A549 (cell line): ENCODE measurements around the gene CSTB. TPM values are rescaled to one million over a fixed set of nuclear protein-coding genes. Genes with fewer than 3 reads are reported as not detected.

ENCODE experiments used
- ATAC-seq, 2 experiments: fragments of 200-7000 bp in 1 of 2; fragments of >200 bp in 1 of 2; cut with Nextera tagmentation in 1 of 2; cut with Tn5 transposase in 1 of 2; 3 replicates each; pipeline versions ENCODE4 v1.8.0 to v1.9.1; 2018 to 2020; ENCODE audit warnings: mild to moderate bottlenecking in 1 of 2, moderate library complexity in 1 of 2
- CTCF ChIA-PET: fragments of 300-600 bp; sonication (Branson Sonifier 250); formaldehyde crosslinking; extraction: SDS; loops from one replicate; lab custom pipeline; 2021; ENCODE audit warnings: antibody characterized with exemption, inconsistent platforms; lab: Yijun Ruan, JAX
- POLR2A ChIA-PET: fragments of 350-600 bp; formaldehyde crosslinking; extraction: SDS; loops from one replicate; lab custom pipeline; 2021; ENCODE audit warnings: antibody characterized with exemption, inconsistent platforms; lab: Yijun Ruan, JAX
- DNase-seq, 2 experiments: peaks; one replicate each; pipeline versions ENCODE4 v3.0.0 to v3.0.0-alpha.2; 2011 to 2016; ENCODE audit warnings: low read depth in 1 of 2, low spot score in 1 of 2
- FAIRE-seq: peaks from 2 replicates; lab custom pipeline; 2011; peaks lifted over from hg19 to GRCh38; lab: Jason Lieb, UNC
- H3K27ac ChIP-seq, 2 experiments: fragments of >200 bp; sonication (Bioruptor Twin); formaldehyde crosslinking; 3 replicates each; pipeline ENCODE4 v1.5.1; 2016 to 2017
- H3K4me1 ChIP-seq: fragments of >200 bp; sonication (Bioruptor Twin); formaldehyde crosslinking; 3 replicates; pipeline ENCODE4 v1.6.1; 2016
- H3K4me2 ChIP-seq: fragments of >200 bp; sonication (Bioruptor Twin); formaldehyde crosslinking; 3 replicates; pipeline ENCODE4 v1.6.1; 2016
- H3K4me3 ChIP-seq: fragments of >200 bp; sonication (Bioruptor Twin); formaldehyde crosslinking; 3 replicates; pipeline ENCODE4 v1.5.1; 2016
- H3K9me3 ChIP-seq: fragments of >200 bp; sonication (Bioruptor Twin); formaldehyde crosslinking; 3 replicates; pipeline ENCODE4 v1.6.1; 2016
- CBX2 ChIP-seq: fragments of 200-600 bp; sonication (generic); IDR thresholded peaks from 2 replicates; pipeline ENCODE4 v1.6.1; 2016; ENCODE audit warnings: low read depth, mild to moderate bottlenecking, borderline replicate concordance
- CBX8 ChIP-seq: fragments of 200-600 bp; sonication (generic); IDR thresholded peaks from 2 replicates; pipeline ENCODE4 v1.6.1; 2016
- CEBPB ChIP-seq, 2 experiments: fragments of >200 bp in 1 of 2; sonication (Bioruptor Twin) in 1 of 2; formaldehyde crosslinking in 1 of 2; IDR thresholded peaks; 2 replicates each; pipeline ENCODE4 v1.6.1; 2012 to 2016
- CHD2 ChIP-seq: fragments of 150-350 bp; IDR thresholded peaks from 2 replicates; pipeline ENCODE4 v1.6.1; 2014; ENCODE audit warnings: low read length; ENCODE audit not compliant: partially characterized antibody
- FOXS1 ChIP-seq: fragments of 250-450 bp; sonication (Bioruptor Pico); IDR thresholded peaks from 2 replicates; pipeline ENCODE4 v1.5.0; 2020; ENCODE audit warnings: mild to moderate bottlenecking, moderate library complexity
- HOXB13 ChIP-seq: fragments of 250-450 bp; sonication (Bioruptor Pico); IDR thresholded peaks from 2 replicates; pipeline ENCODE4 v1.5.0; 2020; ENCODE audit warnings: low read depth, mild to moderate bottlenecking, moderate library complexity
- MAFK ChIP-seq: fragments of 450-650 bp; IDR thresholded peaks from 2 replicates; pipeline ENCODE4 v1.6.1; 2014; ENCODE audit not compliant: partially characterized antibody
- MAZ ChIP-seq: fragments of 150-350 bp; IDR thresholded peaks from 2 replicates; pipeline ENCODE4 v1.6.1; 2014; ENCODE audit warnings: antibody characterized with exemption, low read depth, low read length, borderline replicate concordance
- NFE2L2 ChIP-seq: fragments of 150-350 bp; conservative IDR thresholded peaks from 2 replicates; pipeline ENCODE4 v1.6.1; 2014; ENCODE audit warnings: low read length
- NR3C1 ChIP-seq: fragments of >200 bp; sonication (Bioruptor Twin); formaldehyde crosslinking; IDR thresholded peaks from 3 replicates; pipeline ENCODE4 v1.6.1; 2017
- RARB ChIP-seq: fragments of 250-450 bp; sonication (Bioruptor Pico); IDR thresholded peaks from 2 replicates; pipeline ENCODE4 v1.8.0; 2021; ENCODE audit warnings: mild to moderate bottlenecking, moderate library complexity
- RFX5 ChIP-seq: fragments of 450-650 bp; IDR thresholded peaks from 2 replicates; pipeline ENCODE4 v1.7.1; 2014; ENCODE audit warnings: antibody characterized with exemption, mild to moderate bottlenecking, moderate library complexity
- TP53 ChIP-seq: fragments of 250-450 bp; sonication (Bioruptor Pico); IDR thresholded peaks from 2 replicates; pipeline ENCODE4 v1.5.0; 2021; ENCODE audit warnings: mild to moderate bottlenecking, moderate library complexity
- ZFP36 ChIP-seq: fragments of 450-650 bp; IDR thresholded peaks from 2 replicates; pipeline ENCODE4 v1.6.1; 2014; ENCODE audit warnings: borderline replicate concordance; ENCODE audit not compliant: partially characterized antibody
- WGBS: methylation state at CpG from one replicate; pipeline ENCODE4 v1.1.6; 2017; ENCODE audit errors: missing lambda C conversion rate; 5-methylcytosine and 5-hydroxymethylcytosine counted together
- polyA plus RNA-seq, 4 experiments: library from polyadenylated mRNA; depleted of rRNA in 3 of 4; stranded (reverse); fragments of >200 nt; fragmentation: RNase III in 1 of 4; extraction: RNeasy Plus Mini Kit Qiagen cat#74134 plus additional on column Dnase treatment in 1 of 4; gene quantifications; 2 replicates in 3 of 4; 3 replicates in 1 of 4; pipeline ENCODE4 v1.2.3, GENCODE V29; 2011 to 2017
- TF ChIP-seq, protein P1 (sequence below): IDR thresholded peaks from 2 replicates; pipeline ENCODE4 v1.6.1; 2012
- TF ChIP-seq, protein P2 (sequence below): IDR thresholded peaks from 2 replicates; pipeline ENCODE4 v1.6.1; 2012; ENCODE audit warnings: low read depth, borderline replicate concordance
- TF ChIP-seq, protein P3 (sequence below): fragments of >200 bp; sonication (Bioruptor Twin); formaldehyde crosslinking; IDR thresholded peaks from 3 replicates; pipeline ENCODE4 v1.5.1; 2016
- TF ChIP-seq, protein P4 (sequence below): fragments of 450-650 bp; IDR thresholded peaks from 2 replicates; pipeline ENCODE4 v1.6.1; 2014; ENCODE audit warnings: antibody characterized with exemption
- TF ChIP-seq, protein P5 (sequence below): fragments of 150-350 bp; IDR thresholded peaks from 2 replicates; pipeline ENCODE4 v1.6.1; 2014; ENCODE audit warnings: low read depth, mild to moderate bottlenecking, low read length

CSTB gene
- polyA plus RNA-seq, 2 of the 4 experiments (the other 2 are of a cell fraction): 42.9 to 101 TPM

DNA sequence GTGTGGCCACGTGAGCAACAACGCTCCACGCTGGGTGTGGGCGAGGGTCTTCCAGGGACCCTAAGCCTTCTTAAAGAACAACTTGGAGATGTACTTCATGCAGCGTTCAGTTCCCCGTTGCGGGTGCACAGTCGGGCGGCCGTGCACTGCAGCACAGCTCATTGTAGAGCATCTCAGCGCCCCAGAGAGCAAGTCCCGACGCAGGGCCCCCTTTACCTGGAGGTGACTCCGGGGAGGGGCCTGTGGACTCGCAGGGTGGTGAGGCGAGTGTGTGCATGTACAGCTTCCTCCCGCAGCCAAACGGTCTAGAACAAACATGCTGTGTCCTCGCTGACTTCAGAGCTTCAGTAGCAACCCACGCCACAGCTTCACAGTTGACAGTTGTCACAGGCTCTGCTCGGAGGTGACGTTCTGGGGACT is 32.7 kb upstream of the CSTB start:
- CTCF ChIA-PET: interaction anchor here (1.2 to 4.5 kb wide), 4 partner anchors 10 to 132 kb away, joined by 3 to 24 read pairs (median 8); partner anchors contain the start of gene RRP1
- ATAC-seq (no peak), FAIRE-seq (no peak)

DNA sequence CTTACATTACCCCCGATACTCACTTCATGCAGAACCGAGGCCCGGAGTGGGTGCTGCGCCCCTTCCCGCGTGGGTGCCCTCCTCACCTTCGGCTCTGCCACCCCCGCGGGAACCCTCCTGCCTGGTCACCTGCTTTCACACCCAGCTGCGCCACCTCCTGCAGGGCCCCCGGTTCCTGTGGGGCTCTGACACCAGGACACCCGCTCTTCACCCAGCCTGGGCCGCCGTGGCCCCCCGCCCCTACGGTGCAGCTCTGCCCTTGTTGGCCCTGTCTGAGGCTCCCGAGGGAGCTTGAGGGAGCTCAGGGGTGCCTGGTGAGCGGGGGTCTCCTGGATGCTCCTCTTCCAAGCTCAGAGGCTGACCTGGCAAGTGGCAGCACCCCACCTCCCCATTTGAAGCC is 32.3 kb upstream of the CSTB start:
- CTCF ChIA-PET: interaction anchor here (0.6 to 4.5 kb wide), 4 partner anchors 15 to 262 kb away, joined by 3 to 24 read pairs (median 8); partner anchors contain the start of gene RRP1
- ATAC-seq: no peak

More for the DNA sequence above, 32.7 kb upstream of the CSTB start:
- no peak for TF ChIP-seq ZFP36
- 82% methylated on average over 8 of the region's 22 CpGs for WGBS
- Histone ChIP-seq H3K4me3 (no peak overlapping the region), H3K27ac (no peak overlapping the region), H3K4me1 (peaks cover 9% of the 10 kb centered on the region; the same call in 1 of the 3 replicates), H3K9me3 (no peaks in the 10 kb centered on the region), H3K4me2 (no peak overlapping the region)
- DNase-seq: no peak
- POLR2A ChIA-PET: no interaction called here

DNA sequence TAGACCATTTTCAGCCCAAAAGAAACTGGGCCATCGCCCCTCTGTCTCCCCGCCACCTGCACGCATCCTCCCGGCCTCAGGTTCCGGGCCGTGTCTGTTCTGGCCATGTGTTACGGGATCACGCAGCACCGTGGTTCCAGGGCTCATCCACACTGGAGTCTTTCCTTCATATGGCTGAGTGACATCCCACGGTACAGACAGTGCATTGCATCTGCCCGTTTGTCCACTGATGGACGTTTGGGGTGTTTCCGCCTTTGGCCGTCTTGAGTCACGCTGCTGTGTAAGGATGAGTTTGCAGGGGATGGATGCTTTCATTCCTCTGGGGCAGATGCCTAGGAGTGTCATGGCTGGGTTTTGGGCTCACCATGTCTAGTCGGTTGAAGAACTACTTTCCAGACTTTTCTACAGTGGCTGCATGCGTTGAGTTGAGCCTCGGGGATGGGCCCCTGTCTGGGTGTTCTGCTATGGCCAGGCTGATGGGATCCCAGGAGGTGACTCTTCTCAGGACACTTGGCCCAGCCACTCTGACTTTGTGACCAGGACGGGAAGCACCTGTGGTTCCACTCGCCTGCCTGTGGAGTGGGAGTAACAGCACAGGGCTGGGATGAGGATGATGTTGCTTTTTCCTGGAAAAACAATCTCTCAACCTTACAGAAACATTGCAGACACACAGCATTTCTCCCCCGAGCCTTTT is 30.1 kb upstream of the CSTB start:
- 92% methylated on average over 18 of the region's 21 CpGs for WGBS
- no peak overlapping the region for H3K27ac ChIP-seq
- POLR2A ChIA-PET: no interaction called here
- ATAC-seq (no peak), FAIRE-seq (no peak)
- no peak overlapping the region for H3K4me3 ChIP-seq
- CTCF ChIA-PET: interaction anchor here (1.2 to 1.3 kb wide), 2 partner anchors 134 to 167 kb away, joined by 3 read pairs; no protein-coding TSS in a partner anchor
- no peak for TF ChIP-seq CEBPB (IDR thresholded peaks at IDR 0.05)
- TF ChIP-seq, all 56 proteins: peak for 0
- Histone ChIP-seq H3K4me1 (peaks cover 4% of the 10 kb centered on the region; the same call in 1 of the 3 replicates), H3K4me2 (no peak overlapping the region), H3K9me3 (no peaks in the 10 kb centered on the region)
- DNase-seq: no peak

More for the DNA sequence above, 32.3 kb upstream of the CSTB start:
- H3K4me1 ChIP-seq: peaks cover 9% of the 10 kb centered on the region; the same call in 1 of the 3 replicates
- no peak overlapping the region for H3K4me3 ChIP-seq
- FAIRE-seq: no peak
- H3K4me2 ChIP-seq: no peak overlapping the region
- H3K27ac ChIP-seq: no peak overlapping the region
- H3K9me3 ChIP-seq: no peaks in the 10 kb centered on the region
- TF ChIP-seq MAFK: no peak
- TF ChIP-seq, protein P1, sequence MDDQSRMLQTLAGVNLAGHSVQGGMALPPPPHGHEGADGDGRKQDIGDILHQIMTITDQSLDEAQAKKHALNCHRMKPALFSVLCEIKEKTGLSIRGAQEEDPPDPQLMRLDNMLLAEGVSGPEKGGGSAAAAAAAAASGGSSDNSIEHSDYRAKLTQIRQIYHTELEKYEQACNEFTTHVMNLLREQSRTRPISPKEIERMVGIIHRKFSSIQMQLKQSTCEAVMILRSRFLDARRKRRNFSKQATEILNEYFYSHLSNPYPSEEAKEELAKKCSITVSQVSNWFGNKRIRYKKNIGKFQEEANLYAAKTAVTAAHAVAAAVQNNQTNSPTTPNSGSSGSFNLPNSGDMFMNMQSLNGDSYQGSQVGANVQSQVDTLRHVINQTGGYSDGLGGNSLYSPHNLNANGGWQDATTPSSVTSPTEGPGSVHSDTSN: no peak
- no peak for TF ChIP-seq RARB (CRISPR knock-in tag)
- no peak for TF ChIP-seq CHD2
- TF ChIP-seq, protein P2, sequence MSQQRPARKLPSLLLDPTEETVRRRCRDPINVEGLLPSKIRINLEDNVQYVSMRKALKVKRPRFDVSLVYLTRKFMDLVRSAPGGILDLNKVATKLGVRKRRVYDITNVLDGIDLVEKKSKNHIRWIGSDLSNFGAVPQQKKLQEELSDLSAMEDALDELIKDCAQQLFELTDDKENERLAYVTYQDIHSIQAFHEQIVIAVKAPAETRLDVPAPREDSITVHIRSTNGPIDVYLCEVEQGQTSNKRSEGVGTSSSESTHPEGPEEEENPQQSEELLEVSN: no peak
- TF ChIP-seq, protein P3, sequence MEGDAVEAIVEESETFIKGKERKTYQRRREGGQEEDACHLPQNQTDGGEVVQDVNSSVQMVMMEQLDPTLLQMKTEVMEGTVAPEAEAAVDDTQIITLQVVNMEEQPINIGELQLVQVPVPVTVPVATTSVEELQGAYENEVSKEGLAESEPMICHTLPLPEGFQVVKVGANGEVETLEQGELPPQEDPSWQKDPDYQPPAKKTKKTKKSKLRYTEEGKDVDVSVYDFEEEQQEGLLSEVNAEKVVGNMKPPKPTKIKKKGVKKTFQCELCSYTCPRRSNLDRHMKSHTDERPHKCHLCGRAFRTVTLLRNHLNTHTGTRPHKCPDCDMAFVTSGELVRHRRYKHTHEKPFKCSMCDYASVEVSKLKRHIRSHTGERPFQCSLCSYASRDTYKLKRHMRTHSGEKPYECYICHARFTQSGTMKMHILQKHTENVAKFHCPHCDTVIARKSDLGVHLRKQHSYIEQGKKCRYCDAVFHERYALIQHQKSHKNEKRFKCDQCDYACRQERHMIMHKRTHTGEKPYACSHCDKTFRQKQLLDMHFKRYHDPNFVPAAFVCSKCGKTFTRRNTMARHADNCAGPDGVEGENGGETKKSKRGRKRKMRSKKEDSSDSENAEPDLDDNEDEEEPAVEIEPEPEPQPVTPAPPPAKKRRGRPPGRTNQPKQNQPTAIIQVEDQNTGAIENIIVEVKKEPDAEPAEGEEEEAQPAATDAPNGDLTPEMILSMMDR: no peak
- no peak for DNase-seq
- WGBS: 94% methylated on average over 10 of the region's 18 CpGs
- POLR2A ChIA-PET: no interaction called here

DNA sequence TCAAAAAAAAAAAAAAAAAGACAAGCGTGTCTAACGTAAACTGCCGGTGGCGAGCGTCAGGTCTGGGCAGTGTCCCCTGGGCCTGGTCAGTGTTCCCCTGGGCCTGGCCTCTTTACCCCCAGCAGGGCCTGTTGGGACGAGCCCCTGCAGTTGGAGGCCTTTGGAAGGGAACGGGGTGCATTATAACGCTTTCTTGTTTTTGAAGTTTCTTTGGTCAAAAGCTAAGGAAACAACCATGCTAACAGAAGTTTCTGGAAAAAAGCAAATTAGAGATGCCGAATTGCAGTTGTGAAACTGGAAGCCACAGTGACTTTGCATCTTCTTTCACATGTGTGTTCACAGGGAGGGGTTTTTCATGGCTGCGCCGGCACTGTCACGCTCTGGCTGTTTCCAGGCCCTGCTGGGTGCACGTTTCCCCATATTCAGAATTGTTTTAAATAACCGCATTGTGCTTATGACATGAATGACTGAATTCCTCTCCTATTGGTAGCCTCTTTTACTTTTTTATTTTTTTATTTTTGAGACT is 29.2 kb upstream of the CSTB start:
- no peak for TF ChIP-seq NR3C1
- no peak for TF ChIP-seq MAZ
- TF ChIP-seq RARB (CRISPR knock-in tag): no peak
- no peak for TF ChIP-seq TP53 (CRISPR knock-in tag)
- TF ChIP-seq MAFK: no peak
- TF ChIP-seq, protein P4, sequence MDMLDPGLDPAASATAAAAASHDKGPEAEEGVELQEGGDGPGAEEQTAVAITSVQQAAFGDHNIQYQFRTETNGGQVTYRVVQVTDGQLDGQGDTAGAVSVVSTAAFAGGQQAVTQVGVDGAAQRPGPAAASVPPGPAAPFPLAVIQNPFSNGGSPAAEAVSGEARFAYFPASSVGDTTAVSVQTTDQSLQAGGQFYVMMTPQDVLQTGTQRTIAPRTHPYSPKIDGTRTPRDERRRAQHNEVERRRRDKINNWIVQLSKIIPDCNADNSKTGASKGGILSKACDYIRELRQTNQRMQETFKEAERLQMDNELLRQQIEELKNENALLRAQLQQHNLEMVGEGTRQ: no peak
- TF ChIP-seq CBX8: no peak
- TF ChIP-seq, protein P5, sequence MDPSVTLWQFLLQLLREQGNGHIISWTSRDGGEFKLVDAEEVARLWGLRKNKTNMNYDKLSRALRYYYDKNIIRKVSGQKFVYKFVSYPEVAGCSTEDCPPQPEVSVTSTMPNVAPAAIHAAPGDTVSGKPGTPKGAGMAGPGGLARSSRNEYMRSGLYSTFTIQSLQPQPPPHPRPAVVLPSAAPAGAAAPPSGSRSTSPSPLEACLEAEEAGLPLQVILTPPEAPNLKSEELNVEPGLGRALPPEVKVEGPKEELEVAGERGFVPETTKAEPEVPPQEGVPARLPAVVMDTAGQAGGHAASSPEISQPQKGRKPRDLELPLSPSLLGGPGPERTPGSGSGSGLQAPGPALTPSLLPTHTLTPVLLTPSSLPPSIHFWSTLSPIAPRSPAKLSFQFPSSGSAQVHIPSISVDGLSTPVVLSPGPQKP: no peak
- TF ChIP-seq RFX5: no peak
- no peak for TF ChIP-seq HOXB13 (CRISPR knock-in tag)
- TF ChIP-seq, protein P1: no peak
- no peak for TF ChIP-seq CBX2
- TF ChIP-seq FOXS1: no peak
- no peak for TF ChIP-seq NFE2L2
- ATAC-seq: no peak
- H3K4me2 ChIP-seq: no peak overlapping the region
- WGBS: 91% methylated on average over 14 of the region's 14 CpGs
- ChIA-PET CTCF (interaction anchor here (1.4 kb wide), 1 partner anchor 20 kb away, joined by 3 read pairs; no protein-coding TSS in a partner anchor), POLR2A (no interaction called here)
- H3K4me1 ChIP-seq: no peaks in the 10 kb centered on the region
- FAIRE-seq: no peak
- no peak overlapping the region for H3K4me3 ChIP-seq
- H3K27ac ChIP-seq: no peak overlapping the region
- H3K9me3 ChIP-seq: no peaks in the 10 kb centered on the region
- DNase-seq: no peak
